Caco-2 (cell line): ENCODE results near the gene CASP10. TPM values are rescaled to one million over a fixed set of nuclear protein-coding genes. Genes with fewer than 3 reads are reported as not detected.

ENCODE experiments used
- BruUV-seq: library from RNA; stranded (reverse); fragments of 400-500 nt; replicated peaks from 2 replicates; lab custom pipeline; 2021; lab: Mats Ljungman, UMichigan
- CTCF ChIA-PET: fragments of 300-600 bp; sonication (Branson Sonifier 250); formaldehyde crosslinking; loops from one replicate; lab custom pipeline; 2022; ENCODE audit warnings: antibody characterized with exemption; lab: Charles Lee
- POLR2A ChIA-PET: fragments of 300-600 bp; sonication (Branson Sonifier 250); formaldehyde crosslinking; loops from one replicate; lab custom pipeline; 2022; ENCODE audit warnings: antibody characterized with exemption; lab: Charles Lee
- DNase-seq, 2 experiments: peaks; one replicate each; pipeline versions ENCODE4 v3.0.0 to v3.0.0-alpha.2; 2020 to 2022
- H3K27me3 ChIP-seq: replicated peaks from 2 replicates; pipeline ENCODE4 v1.6.0; 2011; ENCODE audit warnings: low read length; ENCODE audit not compliant: control insufficient read depth, insufficient read depth
- H3K36me3 ChIP-seq: 2 replicates; pipeline ENCODE4 v1.5.1; 2011; ENCODE audit warnings: low read length; ENCODE audit not compliant: control insufficient read depth, insufficient read depth
- H3K4me1 ChIP-seq: fragments of 250-450 bp; sonication (Bioruptor Pico); 2 replicates; pipeline ENCODE4 v1.5.1; 2020; ENCODE audit warnings: mild to moderate bottlenecking
- H3K4me3 ChIP-seq: 2 replicates; pipeline ENCODE4 v1.5.1; 2011; ENCODE audit warnings: low read depth, mild to moderate bottlenecking, control low read depth, low read length
- H3K9me3 ChIP-seq: fragments of 250-450 bp; sonication (Bioruptor Pico); 2 replicates; pipeline ENCODE4 v1.5.1; 2020; ENCODE audit warnings: mild to moderate bottlenecking, moderate library complexity
- H3K27ac Mint-ChIP-seq: one replicate; pipeline ENCODE4 v1.8.0; 2022; ENCODE audit warnings: mixed read lengths; ENCODE audit not compliant: unreplicated experiment
- H3K27me3 Mint-ChIP-seq: one replicate; pipeline ENCODE4 v1.8.0; 2022; ENCODE audit warnings: mixed read lengths; ENCODE audit not compliant: insufficient read depth, unreplicated experiment
- H3K36me3 Mint-ChIP-seq: one replicate; pipeline ENCODE4 v1.8.0; 2022; ENCODE audit warnings: mild to moderate bottlenecking, mixed read lengths; ENCODE audit not compliant: insufficient read depth, unreplicated experiment
- H3K4me1 Mint-ChIP-seq: one replicate; pipeline ENCODE4 v1.8.0; 2022; ENCODE audit warnings: low read depth, mixed read lengths; ENCODE audit not compliant: unreplicated experiment
- H3K4me3 Mint-ChIP-seq: one replicate; pipeline ENCODE4 v1.8.0; 2022; ENCODE audit warnings: mild to moderate bottlenecking, moderate library complexity, mixed read lengths; ENCODE audit not compliant: unreplicated experiment
- H3K9me3 Mint-ChIP-seq: one replicate; pipeline ENCODE4 v1.8.0; 2022; ENCODE audit warnings: mixed read lengths; ENCODE audit not compliant: unreplicated experiment
- intact Hi-C: fragments of 100-400 bp; cut with micrococcal nuclease; formaldehyde crosslinking; loops from one replicate; pipeline ENCODE4 v1.10.0; 2022; ENCODE audit not compliant: unreplicated experiment
- total RNA-seq: library from RNA; stranded (reverse); gene quantifications from 2 replicates; pipeline ENCODE4 v1.2.3, GENCODE V29; 2022
- TF ChIP-seq, protein P1 (sequence below), 2 experiments: fragments of 200-600 bp in 1 of 2; IDR thresholded peaks; 1 replicate in 1 of 2; 2 replicates in 1 of 2; pipeline versions ENCODE4 v1.5.1 to v1.8.0; 2011 to 2022; ENCODE audit warnings: antibody characterized with exemption in 1 of 2, control low read depth in 1 of 2, inconsistent platforms in 1 of 2, low read depth in 1 of 2, low read length in 1 of 2, mild to moderate bottlenecking in 1 of 2, moderate library complexity in 1 of 2; ENCODE audit not compliant: insufficient read depth in 1 of 2, severe bottlenecking in 1 of 2, unreplicated experiment in 1 of 2

The CASP10 gene
- total RNA-seq, 1 experiment from 2014 or later: 5.8 TPM

DNA sequence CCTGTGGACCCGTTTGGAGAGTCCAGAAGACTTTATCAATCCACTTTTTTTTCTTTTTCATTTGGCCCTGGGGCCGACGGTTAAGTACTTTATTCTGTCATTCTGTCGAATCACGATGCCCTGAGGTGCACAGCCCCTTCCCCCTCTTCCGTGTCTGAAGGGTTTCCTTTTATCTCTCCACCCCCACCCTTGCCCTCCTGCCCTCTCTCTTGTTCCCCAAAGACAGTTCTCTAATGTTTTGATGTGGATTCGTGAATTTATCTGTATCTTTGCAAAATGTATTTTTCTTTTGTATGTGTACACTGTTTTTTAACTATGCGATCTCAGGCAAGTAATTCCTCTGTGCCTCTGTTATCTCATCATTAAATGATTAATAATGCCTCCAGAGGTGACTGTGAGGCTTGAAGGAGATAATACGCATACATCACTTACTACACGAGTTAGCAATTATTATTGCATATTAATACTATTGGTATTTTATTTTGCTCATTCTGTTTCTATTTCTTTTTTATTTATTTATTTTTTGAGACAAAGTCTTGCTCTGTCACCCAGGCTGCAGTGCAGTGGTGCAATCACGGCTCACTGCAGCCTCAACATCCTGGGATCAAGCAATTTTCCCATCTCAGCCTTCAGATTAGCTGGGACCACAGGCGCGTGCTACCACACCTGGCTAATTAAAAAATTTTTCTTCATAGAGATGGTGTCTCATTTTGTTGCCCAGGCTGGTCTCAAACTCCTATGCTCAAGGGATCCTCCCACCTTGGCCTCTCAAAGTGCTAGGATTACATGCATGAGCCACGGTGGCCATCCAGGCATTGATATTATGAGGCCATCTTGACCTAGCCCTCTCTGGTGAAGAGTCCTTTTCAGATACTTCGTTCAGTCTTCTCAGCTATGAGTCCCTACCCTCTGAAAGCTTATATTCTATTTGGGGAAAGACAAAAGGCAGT lies 76.0 kb downstream of the CASP10 start:
- Histone ChIP-seq H3K4me1 (peaks cover 8% of the 10 kb centered on the region), H3K27me3 (no peaks in the 10 kb centered on the region), H3K36me3 (no peaks in the 10 kb centered on the region), H3K9me3 (no peaks in the 10 kb centered on the region), H3K4me3 (peak overlapping the region; percentile 44)
- no peaks in the 10 kb centered on the region for H3K9me3 Mint-ChIP-seq
- no peaks in the 10 kb centered on the region for H3K27me3 Mint-ChIP-seq
- peaks cover 9% of the 10 kb centered on the region for H3K36me3 Mint-ChIP-seq
- peak overlapping the region; percentile 93 for H3K27ac Mint-ChIP-seq
- no peak for DNase-seq
- CTCF ChIA-PET: interaction anchor here (1.2 kb wide), 1 partner anchor 26 kb away, joined by 4 read pairs; no protein-coding TSS in a partner anchor
- BruUV-seq: no TSS peak
- TF ChIP-seq, protein P1, sequence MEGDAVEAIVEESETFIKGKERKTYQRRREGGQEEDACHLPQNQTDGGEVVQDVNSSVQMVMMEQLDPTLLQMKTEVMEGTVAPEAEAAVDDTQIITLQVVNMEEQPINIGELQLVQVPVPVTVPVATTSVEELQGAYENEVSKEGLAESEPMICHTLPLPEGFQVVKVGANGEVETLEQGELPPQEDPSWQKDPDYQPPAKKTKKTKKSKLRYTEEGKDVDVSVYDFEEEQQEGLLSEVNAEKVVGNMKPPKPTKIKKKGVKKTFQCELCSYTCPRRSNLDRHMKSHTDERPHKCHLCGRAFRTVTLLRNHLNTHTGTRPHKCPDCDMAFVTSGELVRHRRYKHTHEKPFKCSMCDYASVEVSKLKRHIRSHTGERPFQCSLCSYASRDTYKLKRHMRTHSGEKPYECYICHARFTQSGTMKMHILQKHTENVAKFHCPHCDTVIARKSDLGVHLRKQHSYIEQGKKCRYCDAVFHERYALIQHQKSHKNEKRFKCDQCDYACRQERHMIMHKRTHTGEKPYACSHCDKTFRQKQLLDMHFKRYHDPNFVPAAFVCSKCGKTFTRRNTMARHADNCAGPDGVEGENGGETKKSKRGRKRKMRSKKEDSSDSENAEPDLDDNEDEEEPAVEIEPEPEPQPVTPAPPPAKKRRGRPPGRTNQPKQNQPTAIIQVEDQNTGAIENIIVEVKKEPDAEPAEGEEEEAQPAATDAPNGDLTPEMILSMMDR (IDR thresholded peaks at IDR 0.05; ENCODE audit: insufficient read depth in 1 of 2, low read depth in 1 of 2, low read length in 1 of 2, severe bottlenecking in 1 of 2, unreplicated experiment in 1 of 2): no peak
- peaks cover 8% of the 10 kb centered on the region for H3K4me1 Mint-ChIP-seq
- intact Hi-C loops: loop anchor here (1.0 to 5.0 kb wide), 3 partner anchors 23 to 103 kb away; partner anchors contain the start of gene CASP10
- peak overlapping the region; percentile 88 for H3K4me3 Mint-ChIP-seq
- POLR2A ChIA-PET: interaction anchor here (0.7 kb wide), 1 partner anchor 87 kb away, joined by 5 read pairs; no protein-coding TSS in a partner anchor

DNA sequence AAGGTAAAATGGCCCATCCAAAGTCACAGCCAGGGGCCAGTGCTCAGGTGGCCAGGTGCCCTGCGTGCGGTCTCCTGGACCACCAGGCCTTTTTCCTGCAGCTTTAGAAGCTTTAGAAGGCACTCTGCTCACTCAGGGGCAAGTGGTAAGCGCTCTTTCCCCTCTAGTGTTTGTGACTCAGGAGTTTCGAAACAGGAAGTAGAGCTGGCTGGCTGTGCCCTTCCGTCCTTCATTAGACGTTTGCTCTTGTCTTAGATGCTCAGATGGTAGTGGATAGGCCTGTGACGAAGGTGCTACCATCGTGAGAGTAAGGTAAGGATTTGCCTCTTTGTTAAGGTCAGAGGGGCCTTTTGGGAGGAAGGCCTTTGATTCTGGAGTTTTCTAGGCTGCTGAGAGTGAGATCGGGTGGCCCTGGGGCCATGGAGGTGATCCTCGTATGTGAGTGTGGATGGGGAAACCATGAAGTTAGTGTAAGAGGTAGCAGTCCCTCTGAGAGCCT lies 77.4 kb downstream of the CASP10 start, which contains the start of gene CASP8:
CASP8 (plus strand) TSS at position 235 of the 499 bp plus-strand sequence. CDS start 5,951 bp downstream, outside the sequence.
- H3K27me3 Mint-ChIP-seq: no peaks in the 10 kb centered on the region
- peak within 1 kb of the TSS; percentile 44; the same call in 1 of the 2 replicates for H3K4me3 ChIP-seq
- intact Hi-C loops: no loop called here
- CTCF ChIA-PET: interaction anchor here (0.6 kb wide), 1 partner anchor 15 kb away, joined by 3 read pairs; no protein-coding TSS in a partner anchor
- DNase-seq: no peak
- POLR2A ChIA-PET: interaction anchor here (0.6 kb wide), 1 partner anchor 77 kb away, joined by 4 read pairs; no protein-coding TSS in a partner anchor
- H3K36me3 ChIP-seq: no peaks in the 10 kb centered on the region
- TF ChIP-seq, protein P1 (IDR thresholded peaks at IDR 0.05; ENCODE audit: insufficient read depth in 1 of 2, low read depth in 1 of 2, low read length in 1 of 2, severe bottlenecking in 1 of 2, unreplicated experiment in 1 of 2): no peak
- no TSS peak for BruUV-seq
- peak within 1 kb of the TSS; percentile 45 for H3K27ac Mint-ChIP-seq
- H3K27me3 ChIP-seq: no peaks in the 10 kb centered on the region
- H3K4me1 Mint-ChIP-seq: peaks cover 8% of the 10 kb centered on the region
- peaks cover 9% of the 10 kb centered on the region for H3K36me3 Mint-ChIP-seq
- peaks cover 8% of the 10 kb centered on the region for H3K4me1 ChIP-seq
- no peaks in the 10 kb centered on the region for H3K9me3 Mint-ChIP-seq
- peak within 1 kb of the TSS; percentile 88 for H3K4me3 Mint-ChIP-seq
- no peaks in the 10 kb centered on the region for H3K9me3 ChIP-seq

DNA sequence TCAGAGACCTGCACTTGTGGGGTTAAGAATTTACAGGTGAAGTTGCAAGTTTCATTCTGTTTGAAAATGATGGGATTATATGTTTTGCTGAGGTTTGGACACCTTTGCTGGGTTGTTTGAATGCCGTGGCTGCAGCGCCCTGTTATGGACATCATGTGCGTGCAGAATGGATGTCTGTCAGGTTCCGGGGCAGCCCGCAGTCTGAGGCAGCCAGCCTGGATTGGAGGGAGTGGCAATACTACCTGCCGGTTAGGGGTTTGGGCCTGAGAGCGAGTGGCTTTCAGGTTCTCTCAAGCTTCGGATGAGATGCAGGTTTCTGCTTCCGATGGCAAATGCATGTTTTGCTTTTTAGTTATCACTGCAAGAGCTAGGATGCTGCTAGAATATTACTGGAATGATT lies 78.5 kb downstream of the CASP10 start:
- H3K27me3 Mint-ChIP-seq: no peaks in the 10 kb centered on the region
- CTCF ChIA-PET: interaction anchor here (0.7 kb wide), 1 partner anchor 15 kb away, joined by 6 read pairs; no protein-coding TSS in a partner anchor
- intact Hi-C loops: no loop called here

More for the DNA sequence above, 78.5 kb downstream of the CASP10 start:
- BruUV-seq: no TSS peak
- H3K36me3 ChIP-seq: no peaks in the 10 kb centered on the region
- H3K4me3 ChIP-seq: no peak overlapping the region
- POLR2A ChIA-PET: no interaction called here
- no peaks in the 10 kb centered on the region for H3K27me3 ChIP-seq
- H3K4me3 Mint-ChIP-seq: no peak overlapping the region
- H3K4me1 ChIP-seq: peaks cover 8% of the 10 kb centered on the region
- peaks cover 12% of the 10 kb centered on the region for H3K36me3 Mint-ChIP-seq
- no peaks in the 10 kb centered on the region for H3K9me3 ChIP-seq
- TF ChIP-seq, protein P1 (IDR thresholded peaks at IDR 0.05; ENCODE audit: insufficient read depth in 1 of 2, low read depth in 1 of 2, low read length in 1 of 2, severe bottlenecking in 1 of 2, unreplicated experiment in 1 of 2): no peak
- DNase-seq: no peak
- H3K9me3 Mint-ChIP-seq: no peaks in the 10 kb centered on the region
- H3K4me1 Mint-ChIP-seq: peaks cover 8% of the 10 kb centered on the region
- no peak overlapping the region for H3K27ac Mint-ChIP-seq
